K562 (cell line): ENCODE results near the gene RYR1. TPM values are rescaled to one million over a fixed set of nuclear protein-coding genes. Genes with fewer than 3 reads are reported as not detected.

Experiments used
- CBFB ChIP-seq: sonication (generic); formaldehyde crosslinking; IDR thresholded peaks from 2 replicates; pipeline ENCODE4 v1.4.0; 2020; ENCODE audit warnings: mild to moderate bottlenecking, missing genetic modification reagents
- CEBPG ChIP-seq, 3 experiments: fragments of 200-800 bp in 1 of 3; sonication (Bioruptor generic) in 1 of 3; sonication (generic) in 1 of 3; formaldehyde crosslinking in 1 of 3; IDR thresholded peaks in 2 of 3; conservative IDR thresholded peaks in 1 of 3; 2 replicates each; pipeline versions ENCODE4 v1.6.1 to v1.8.0; 2016 to 2022; ENCODE audit warnings: missing compliant biosample characterization in 2 of 3, missing genetic modification characterization in 2 of 3, mild to moderate bottlenecking in 1 of 3, missing genetic modification reagents in 1 of 3
- E4F1 ChIP-seq: fragments of 250-450 bp; sonication (Bioruptor Pico); IDR thresholded peaks from 2 replicates; pipeline ENCODE4 v1.5.0; 2021; ENCODE audit warnings: mild to moderate bottlenecking, borderline replicate concordance
- FOXJ2 ChIP-seq: fragments of 200-800 bp; sonication (Bioruptor generic); IDR thresholded peaks from 2 replicates; pipeline ENCODE4 v1.6.1; 2016; ENCODE audit warnings: missing genetic modification characterization, missing compliant biosample characterization
- GATAD2B ChIP-seq: fragments of 450-650 bp; IDR thresholded peaks from 2 replicates; pipeline ENCODE4 v1.6.1; 2017; ENCODE audit warnings: mild to moderate bottlenecking, borderline replicate concordance
- GMEB1 ChIP-seq: fragments of 250-450 bp; sonication (Bioruptor Pico); IDR thresholded peaks from 2 replicates; pipeline ENCODE4 v1.4.0; 2020; ENCODE audit warnings: mild to moderate bottlenecking
- HOMEZ ChIP-seq: fragments of 250-450 bp; sonication (Bioruptor Pico); IDR thresholded peaks from 2 replicates; pipeline ENCODE4 v1.4.0; 2020; ENCODE audit warnings: mild to moderate bottlenecking, moderate library complexity
- HOXB6 ChIP-seq: fragments of 250-450 bp; sonication (Bioruptor Pico); IDR thresholded peaks from 2 replicates; pipeline ENCODE4 v1.5.1; 2022; ENCODE audit warnings: mild to moderate bottlenecking, borderline replicate concordance
- KDM5B ChIP-seq: fragments of 200-600 bp; sonication (generic); IDR thresholded peaks from 2 replicates; pipeline ENCODE4 v1.6.1; 2012; ENCODE audit warnings: low read depth, mild to moderate bottlenecking, moderate library complexity, low read length, control low read depth, inconsistent platforms; ENCODE audit not compliant: insufficient replicate concordance
- KLF13 ChIP-seq: fragments of 450-650 bp; IDR thresholded peaks from 2 replicates; pipeline ENCODE4 v1.6.1; 2016; ENCODE audit warnings: missing genetic modification characterization, low read depth, mild to moderate bottlenecking, missing compliant biosample characterization, moderate library complexity, borderline replicate concordance
- MLLT1 ChIP-seq, 2 experiments: fragments of 450-650 bp; IDR thresholded peaks; 2 replicates each; pipeline ENCODE4 v1.6.1; 2016
- MTA1 ChIP-seq: fragments of 450-650 bp; IDR thresholded peaks from 2 replicates; pipeline ENCODE4 v1.6.1; 2017; ENCODE audit warnings: borderline replicate concordance
- POLR2AphosphoS2 ChIP-seq: IDR thresholded peaks from 2 replicates; pipeline ENCODE4 v1.6.1; 2012; ENCODE audit warnings: low read length, improper control_type of control experiment
- RB1 ChIP-seq: fragments of 450-650 bp; IDR thresholded peaks from 2 replicates; pipeline ENCODE4 v1.6.1; 2017; ENCODE audit warnings: low read depth, mild to moderate bottlenecking
- RUNX1 ChIP-seq: sonication (generic); IDR thresholded peaks from 2 replicates; pipeline ENCODE4 v1.6.1; 2016; ENCODE audit warnings: antibody characterized with exemption, low read depth
- TCF3 ChIP-seq: sonication (generic); formaldehyde crosslinking; IDR thresholded peaks from 2 replicates; pipeline ENCODE4 v1.4.0; 2020; ENCODE audit warnings: mild to moderate bottlenecking, missing genetic modification reagents
- TFE3 ChIP-seq: fragments of 450-650 bp; formaldehyde crosslinking; IDR thresholded peaks from 2 replicates; pipeline ENCODE4 v1.4.0; 2020; ENCODE audit warnings: mild to moderate bottlenecking, mixed read lengths
- ZNF232 ChIP-seq: sonication (generic); formaldehyde crosslinking; IDR thresholded peaks from 2 replicates; pipeline ENCODE4 v1.8.0; 2022; ENCODE audit warnings: mild to moderate bottlenecking, missing genetic modification reagents
- polyA plus RNA-seq, 8 experiments: library from polyadenylated mRNA; depleted of rRNA in 4 of 8; stranded (reverse) in 5 of 8; unstranded in 3 of 8; fragments of >200 nt; fragmentation: Nextera tagmentation in 2 of 8; fragmentation: Illumina TruSeq in 1 of 8; extraction: Ambion mirVana in 2 of 8; extraction: Trizol in 1 of 8; gene quantifications; 2 replicates each; pipeline versions ENCODE4 v1.2.1 to v1.2.3, GENCODE V29; 2011 to 2014; ENCODE audit warnings: inconsistent platforms in 1 of 8, missing spikeins in 1 of 8
- total RNA-seq, 7 experiments: library from RNA; depleted of rRNA in 6 of 7; stranded (reverse); fragments of >200 nt in 6 of 7; fragmentation: Illumina TruSeq in 2 of 7; extraction: Trizol in 2 of 7; gene quantifications; 2 replicates each; pipeline versions ENCODE4 v1.2.1 to v1.2.3, GENCODE V29; 2011 to 2021; ENCODE audit warnings: low replicate concordance in 1 of 7

Gene RYR1
- total and polyA plus RNA-seq, 9 of the 15 experiments (the other 6 are each of a cell fraction or from before 2014, with no cell fraction given) = 0.11 to 7.4 (median 3.7) TPM

GRCh38 chr19:38618590-38619360 is 185.3 kb downstream of the RYR1 start, which contains the start of gene EIF3K (continued):
- TF ChIP-seq GMEB1 (CRISPR knock-in tag) (0 out of 2 replicates have a peak, but pooled peaks have one; percentile 41), E4F1 (CRISPR knock-in tag) (peak; percentile 96), KLF13 (no peak), FOXJ2 (tag) (peak; percentile 85), CEBPG (CRISPR knock-in tag; IDR thresholded peaks at IDR 0.05) (no peak), CEBPG (tag; conservative IDR thresholded peaks at IDR 0.05 in 1 of 2, IDR thresholded peaks at IDR 0.05 in 1 of 2) (no peak), TCF3 (CRISPR knock-in tag) (no peak), RUNX1 (no peak), HOXB6 (CRISPR knock-in tag) (no peak), CBFB (CRISPR knock-in tag) (peak; percentile 84), TFE3 (CRISPR knock-in tag) (peak; percentile 98), KDM5B (peak; percentile 93), ZNF232 (no peak), MLLT1 (IDR thresholded peaks at IDR 0.05) (no peak), POLR2AphosphoS2 (peak; percentile 77; the same call in 1 of the 2 replicates), GATAD2B (no peak), RB1 (peak; percentile 90), HOMEZ (CRISPR knock-in tag) (no peak), MTA1 (no peak)
